LNCaP clone FGC (cell line): ENCODE data around the gene POU6F2.
"Not testable (repeated sequence)": the region's sequence is repeated elsewhere in the genome, so short reads cannot be mapped to it uniquely, and the experiment has no call there.

Source experiments
- DNase-seq: peaks from one replicate; pipeline ENCODE4 v3.0.0-alpha.2; 2011; ENCODE audit warnings: low read depth
- H3K4me3 ChIP-seq: 2 replicates; pipeline ENCODE4 v1.5.1; 2011; ENCODE audit warnings: mild to moderate bottlenecking, low read depth, low read length, control low read depth
- CTCF ChIP-seq: IDR thresholded peaks from 2 replicates; pipeline ENCODE4 v1.5.1; 2012; ENCODE audit warnings: mild to moderate bottlenecking; ENCODE audit not compliant: control insufficient read depth, insufficient read depth; ENCODE audit errors: extremely low read depth

POU6F2 gene

GRCh38 chr7:38936641-38937040, 41.1 kb upstream of the POU6F2 start:
- no peak overlapping the region for H3K4me3 ChIP-seq
- no peak for TF ChIP-seq CTCF
- no peak for DNase-seq

GRCh38 chr7:38938001-38938485, 39.7 kb upstream of the POU6F2 start:
- H3K4me3 ChIP-seq, result no peak overlapping the region
- no peak for DNase-seq
- no peak for TF ChIP-seq CTCF

- no peak for DNase-seq
- TF ChIP-seq CTCF, result no peak
- H3K4me3 ChIP-seq, result no peak overlapping the region
Observed at GRCh38 chr7:38938589-38938988, 39.1 kb upstream of the POU6F2 start.

- DNase-seq, result no peak
- TF ChIP-seq CTCF, result no peak
- no peak overlapping the region for H3K4me3 ChIP-seq
Observed at GRCh38 chr7:38940774-38941173, 36.9 kb upstream of the POU6F2 start.

- no peak for DNase-seq
- H3K4me3 ChIP-seq, result no peak overlapping the region
- no peak for TF ChIP-seq CTCF
Observed at GRCh38 chr7:38942431-38943051, 35.2 kb upstream of the POU6F2 start.

GRCh38 chr7:38947541-38947940, 30.2 kb upstream of the POU6F2 start:
- not testable (repeated sequence) for DNase-seq, H3K4me3 ChIP-seq

- DNase-seq, result no peak
- H3K4me3 ChIP-seq, result no peak overlapping the region
- TF ChIP-seq CTCF, result no peak
Observed at GRCh38 chr7:38950309-38950708, 27.4 kb upstream of the POU6F2 start.

- DNase-seq, result no peak
- H3K4me3 ChIP-seq, result no peak overlapping the region
- no peak for TF ChIP-seq CTCF
Observed at GRCh38 chr7:38951213-38951612, 26.5 kb upstream of the POU6F2 start.
